ENCODE measurements around the gene PDE3B. TPM values are rescaled to one million over a fixed set of nuclear protein-coding genes. Genes with fewer than 3 reads are reported as not detected.
"Not testable (repeated sequence)": the region's sequence is repeated elsewhere in the genome, so short reads cannot be mapped to it uniquely, and the experiment has no call there.

The PDE3B gene
- total RNA-seq, 1 donor from 2014 or later: 24.3 TPM

- Mint-ChIP-seq H3K4me3 (no peak overlapping the region), H3K36me3 (ENCODE audit: low read depth) (peaks cover 12% of the 10 kb centered on the region), H3K27ac (ENCODE audit: unreplicated experiment) (no peak overlapping the region), H3K27me3 (ENCODE audit: low read depth) (no peaks in the 10 kb centered on the region), H3K4me1 (peaks cover 6% of the 10 kb centered on the region), H3K9me3 (peaks cover 9% of the 10 kb centered on the region)
- TF ChIP-seq CTCF (conservative IDR thresholded peaks at IDR 0.05): no peak
- no peak for DNase-seq (ENCODE audit: low read depth, low spot score)
Measured at GRCh38 chr11:14713496-14714244, 70.1 kb downstream of the PDE3B start.

DNA sequence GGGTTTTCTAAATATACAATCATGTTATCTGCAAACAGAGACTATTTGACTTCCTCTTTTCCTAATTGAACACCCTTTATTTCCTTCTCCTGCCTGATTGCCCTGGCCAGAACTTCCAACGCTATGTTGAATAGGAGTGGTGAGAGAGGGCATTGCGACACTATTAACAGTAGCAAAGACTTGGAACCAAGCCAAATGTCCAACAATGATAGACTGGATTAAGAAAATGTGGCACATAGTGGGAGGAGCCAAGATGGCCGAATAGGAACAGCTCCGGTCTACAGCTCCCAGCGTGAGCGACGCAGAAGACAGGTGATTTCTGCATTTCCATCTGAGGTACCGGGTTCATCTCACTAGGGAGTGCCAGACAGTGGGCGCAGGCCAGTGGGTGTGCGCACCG, 72.1 kb downstream of the PDE3B start:
- not testable (repeated sequence) for H3K36me3 Mint-ChIP-seq (ENCODE audit: low read depth); H3K4me1 Mint-ChIP-seq; H3K27ac Mint-ChIP-seq (ENCODE audit: unreplicated experiment); H3K9me3 Mint-ChIP-seq; DNase-seq (ENCODE audit: low read depth, low spot score); H3K27me3 Mint-ChIP-seq (ENCODE audit: low read depth)
- H3K4me3 Mint-ChIP-seq: peak overlapping the region; percentile 50

DNA sequence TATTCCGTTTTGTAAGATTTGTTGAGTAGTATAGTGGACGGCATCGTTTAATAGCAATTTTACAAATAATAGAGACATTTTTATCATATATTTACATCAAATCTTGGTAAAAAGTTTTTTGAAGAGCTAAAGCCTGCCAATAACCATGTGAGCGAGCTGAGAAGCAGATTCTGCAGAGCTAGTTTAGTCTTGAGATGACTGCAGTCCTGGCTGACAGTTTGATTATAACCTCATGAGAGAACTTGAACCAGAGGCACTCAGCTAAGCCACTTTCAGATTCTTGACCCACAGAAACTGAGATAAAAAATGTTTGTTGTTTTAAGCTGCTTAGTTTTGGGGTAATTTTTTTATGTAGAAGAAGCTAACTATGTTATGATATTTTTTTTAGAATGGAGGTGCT, 78.9 kb downstream of the PDE3B start:
- Mint-ChIP-seq H3K27ac (ENCODE audit: unreplicated experiment) (no peak overlapping the region), H3K36me3 (ENCODE audit: low read depth) (no peaks in the 10 kb centered on the region), H3K4me1 (no peaks in the 10 kb centered on the region), H3K4me3 (no peak overlapping the region), H3K27me3 (ENCODE audit: low read depth) (no peaks in the 10 kb centered on the region), H3K9me3 (no peaks in the 10 kb centered on the region)
- DNase-seq (ENCODE audit: low read depth, low spot score): no peak
- no peak for TF ChIP-seq CTCF (conservative IDR thresholded peaks at IDR 0.05)

DNA sequence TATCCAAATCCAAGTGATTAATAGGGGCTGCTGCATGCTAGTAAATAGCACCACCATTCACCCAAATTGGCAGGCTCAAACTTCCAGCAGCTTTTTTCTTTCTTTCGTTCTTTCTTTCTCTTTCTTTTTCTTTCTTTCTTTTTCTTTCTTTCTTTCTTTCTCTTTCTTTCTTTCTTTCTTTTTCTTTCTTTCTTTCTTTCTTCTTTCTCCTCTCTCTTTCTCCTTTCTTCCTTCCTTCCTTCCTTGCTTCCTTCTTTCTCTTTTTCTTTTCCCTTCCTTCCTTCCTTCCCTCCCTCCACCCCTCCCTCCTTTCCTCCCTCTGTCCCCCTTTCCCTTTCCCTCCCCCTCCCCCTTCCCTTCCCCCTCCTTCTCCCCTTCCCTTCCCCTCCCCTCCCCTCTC, 81.5 kb downstream of the PDE3B start:
- Mint-ChIP-seq H3K27me3 (ENCODE audit: low read depth) (no peaks in the 10 kb centered on the region), H3K4me1 (no peaks in the 10 kb centered on the region), H3K9me3 (no peaks in the 10 kb centered on the region), H3K4me3 (no peak overlapping the region), H3K36me3 (ENCODE audit: low read depth) (no peaks in the 10 kb centered on the region), H3K27ac (ENCODE audit: unreplicated experiment) (no peak overlapping the region)
- DNase-seq (ENCODE audit: low read depth, low spot score): no peak
- TF ChIP-seq CTCF (conservative IDR thresholded peaks at IDR 0.05): no peak

DNA sequence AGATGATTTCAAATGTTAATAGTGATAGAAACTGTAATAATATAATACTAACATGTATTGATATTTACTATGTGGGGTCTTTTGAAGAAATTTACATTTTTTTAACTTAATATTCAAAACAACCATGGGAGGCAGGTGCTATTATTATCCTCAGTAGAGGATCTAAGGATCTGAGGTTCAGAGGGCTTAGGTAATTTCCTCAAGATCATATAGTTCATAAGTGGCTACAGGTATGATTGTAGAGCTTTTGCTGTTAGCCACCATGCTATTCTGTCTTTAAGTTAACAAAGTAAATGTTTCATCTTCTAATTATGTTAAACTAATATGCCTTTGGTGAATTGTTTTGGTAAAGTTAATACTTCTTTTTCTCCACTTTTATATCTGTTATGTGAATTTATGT, 83.6 kb downstream of the PDE3B start:
- Mint-ChIP-seq H3K36me3 (ENCODE audit: low read depth) (no peaks in the 10 kb centered on the region), H3K27me3 (ENCODE audit: low read depth) (no peaks in the 10 kb centered on the region)

More for the DNA sequence above, 83.6 kb downstream of the PDE3B start:
- H3K27ac Mint-ChIP-seq (ENCODE audit: unreplicated experiment): no peak overlapping the region
- no peak for DNase-seq (ENCODE audit: low read depth, low spot score)
- H3K9me3 Mint-ChIP-seq: no peaks in the 10 kb centered on the region
- no peak overlapping the region for H3K4me3 Mint-ChIP-seq
- no peak for TF ChIP-seq CTCF (conservative IDR thresholded peaks at IDR 0.05)
- no peaks in the 10 kb centered on the region for H3K4me1 Mint-ChIP-seq
